Trophoblast cell (in vitro differentiated cells and primary cell): ENCODE results near the gene NXPE2.
A peak's percentile ranks its signal among the peaks of the same experiment; 100 is the strongest.

Source experiments
- DNase-seq, 2 donors: peaks; one replicate each; pipeline ENCODE4 v3.0.0-alpha.2; 2016
- H2AFZ ChIP-seq: 2 replicates; pipeline ENCODE4 v1.6.1; 2013; ENCODE audit warnings: low read length, moderate library complexity, mild to moderate bottlenecking; ENCODE audit not compliant: insufficient read depth, poor library complexity
- H2AK5ac ChIP-seq: 2 replicates; pipeline ENCODE4 v1.6.1; 2013; ENCODE audit warnings: mild to moderate bottlenecking, low read length
- H2BK120ac ChIP-seq: 2 replicates; pipeline ENCODE4 v1.6.1; 2013; ENCODE audit warnings: low read length, mild to moderate bottlenecking, moderate library complexity; ENCODE audit not compliant: insufficient read depth, poor library complexity
- H2BK12ac ChIP-seq: 2 replicates; pipeline ENCODE4 v1.6.1; 2013; ENCODE audit warnings: mild to moderate bottlenecking, low read length, moderate library complexity
- H2BK5ac ChIP-seq: 2 replicates; pipeline ENCODE4 v1.6.1; 2013; ENCODE audit warnings: low read length, low read depth, moderate library complexity, mild to moderate bottlenecking; ENCODE audit not compliant: poor library complexity
- H3K14ac ChIP-seq: 2 replicates; pipeline ENCODE4 v1.6.1; 2013; ENCODE audit warnings: mild to moderate bottlenecking, low read length
- H3K18ac ChIP-seq: 2 replicates; pipeline ENCODE4 v1.6.1; 2013; ENCODE audit warnings: mild to moderate bottlenecking, low read length
- H3K23ac ChIP-seq: 2 replicates; pipeline ENCODE4 v1.6.1; 2013; ENCODE audit warnings: low read length
- H3K27ac ChIP-seq: 2 replicates; pipeline ENCODE4 v1.5.1; 2013; ENCODE audit warnings: low read depth, mild to moderate bottlenecking, inconsistent platforms, low read length, moderate library complexity
- H3K27me3 ChIP-seq: 2 replicates; pipeline ENCODE4 v1.6.1; 2013; ENCODE audit warnings: inconsistent platforms, mild to moderate bottlenecking, low read length, moderate library complexity; ENCODE audit not compliant: insufficient read depth
- H3K36me3 ChIP-seq, 2 experiments: 1 replicate in 1 of 2; 2 replicates in 1 of 2; pipeline ENCODE4 v1.6.1; 2013; ENCODE audit warnings: low read length in 2 of 2, mild to moderate bottlenecking in 2 of 2, moderate library complexity in 1 of 2; ENCODE audit not compliant: insufficient read depth in 2 of 2, control insufficient read depth in 1 of 2
- H3K4ac ChIP-seq: 2 replicates; pipeline ENCODE4 v1.6.1; 2013; ENCODE audit warnings: low read depth, mild to moderate bottlenecking, low read length, moderate library complexity
- H3K4me1 ChIP-seq, 2 experiments: 1 replicate in 1 of 2; 2 replicates in 1 of 2; pipeline ENCODE4 v1.6.1; 2013; ENCODE audit warnings: low read length in 2 of 2, mild to moderate bottlenecking in 2 of 2, moderate library complexity in 1 of 2; ENCODE audit not compliant: insufficient read depth in 2 of 2, control insufficient read depth in 1 of 2
- H3K4me2 ChIP-seq: 2 replicates; pipeline ENCODE4 v1.6.1; 2013; ENCODE audit warnings: inconsistent platforms, mild to moderate bottlenecking, low read length, moderate library complexity
- H3K4me3 ChIP-seq: 2 replicates; pipeline ENCODE4 v1.5.1; 2013; ENCODE audit warnings: mild to moderate bottlenecking, low read depth, low read length, inconsistent platforms
- H3K79me1 ChIP-seq: one replicate; pipeline ENCODE4 v1.6.1; 2013; ENCODE audit warnings: low read length
- H3K79me2 ChIP-seq: 2 replicates; pipeline ENCODE4 v1.6.1; 2013; ENCODE audit warnings: low read length, mild to moderate bottlenecking; ENCODE audit not compliant: control insufficient read depth, insufficient read depth, poor library complexity
- H3K9ac ChIP-seq: 2 replicates; pipeline ENCODE4 v1.6.1; 2013; ENCODE audit warnings: mild to moderate bottlenecking, low read length
- H3K9me3 ChIP-seq: 2 replicates; pipeline ENCODE4 v1.6.1; 2013; ENCODE audit warnings: low read depth, mild to moderate bottlenecking, control low read depth, inconsistent platforms, low read length; ENCODE audit not compliant: insufficient read depth
- H4K12ac ChIP-seq: 2 replicates; pipeline ENCODE4 v1.6.1; 2013; ENCODE audit warnings: low read depth, mild to moderate bottlenecking, low read length, moderate library complexity
- H4K8ac ChIP-seq: 2 replicates; pipeline ENCODE4 v1.6.1; 2013; ENCODE audit warnings: low read depth, mild to moderate bottlenecking, low read length, moderate library complexity
- H4K91ac ChIP-seq: one replicate; pipeline ENCODE4 v1.6.1; 2013; ENCODE audit warnings: low read depth, mild to moderate bottlenecking, low read length, moderate library complexity
- WGBS: extraction: QIAGEN DNeasy Blood & Tissue Kit; methylation state at CpG from one replicate; pipeline ENCODE4 v1.1.7; 2013; ENCODE audit warnings: missing lambda C conversion rate; ENCODE audit not compliant: insufficient read length, insufficient coverage; ENCODE audit errors: extremely low coverage; 5-methylcytosine and 5-hydroxymethylcytosine counted together

The NXPE2 gene

DNA sequence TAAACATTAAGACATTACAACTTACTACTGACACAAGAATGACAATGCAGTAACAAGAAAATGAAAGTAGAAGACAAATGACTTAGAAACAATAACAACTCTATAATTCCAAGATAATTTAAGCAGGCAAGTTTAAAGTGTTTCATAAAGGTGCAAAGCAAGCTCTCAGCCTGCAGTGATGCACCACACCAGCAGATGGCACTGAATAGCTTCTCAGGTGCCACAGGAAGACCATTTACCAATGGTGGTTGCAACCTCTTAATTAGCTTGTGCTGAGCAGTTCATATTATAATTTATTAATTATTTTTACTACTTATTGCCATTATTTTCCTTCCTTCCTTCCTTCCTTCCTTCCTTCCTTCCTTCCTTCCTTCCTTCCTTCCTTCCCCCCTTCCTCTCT lies 60.6 kb downstream of the NXPE2 start:
- Histone ChIP-seq H2AK5ac (no peak overlapping the region), H2BK5ac (no peak overlapping the region), H3K4me3 (no peak overlapping the region), H3K4me2 (no peak overlapping the region), H2BK120ac (no peak overlapping the region), H3K36me3 (no peaks in the 10 kb centered on the region), H3K4ac (no peak overlapping the region), H3K27ac (no peak overlapping the region), H4K91ac (no peak overlapping the region), H3K79me2 (no peaks in the 10 kb centered on the region), H3K9ac (no peak overlapping the region), H3K23ac (no peak overlapping the region), H3K18ac (no peak overlapping the region), H3K4me1 (no peaks in the 10 kb centered on the region), H2AFZ (no peak overlapping the region), H3K9me3 (no peaks in the 10 kb centered on the region), H4K8ac (no peak overlapping the region), H3K79me1 (no peaks in the 10 kb centered on the region), H3K27me3 (no peaks in the 10 kb centered on the region), H3K14ac (no peak overlapping the region), H4K12ac (no peak overlapping the region), H2BK12ac (no peak overlapping the region)
- DNase-seq: peak; percentile 24 to 70

DNA sequence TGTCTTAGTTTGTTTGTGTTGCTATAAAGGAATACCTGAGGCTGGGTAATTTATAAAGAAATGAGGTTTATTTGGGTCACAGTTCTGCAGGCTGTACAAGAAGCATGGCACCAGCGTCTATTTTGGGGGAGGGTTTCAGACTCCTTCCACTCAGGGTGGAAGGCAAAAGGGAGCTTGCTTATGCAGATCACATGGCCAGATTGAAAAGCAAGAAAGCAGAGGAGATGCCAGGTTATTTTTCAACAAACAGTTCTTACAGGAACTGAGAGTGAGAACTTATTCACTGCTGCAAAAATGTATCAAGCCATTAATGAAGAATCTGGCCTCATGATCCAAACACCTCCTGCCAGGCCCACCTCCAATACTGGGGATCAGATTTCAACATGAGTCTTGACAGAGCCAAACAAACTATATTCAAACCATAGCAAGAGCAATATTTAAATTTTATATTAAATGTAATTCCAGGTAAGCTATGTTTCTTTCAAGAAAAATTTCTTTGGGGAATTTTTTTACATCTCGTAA lies 66.9 kb downstream of the NXPE2 start:
- Histone ChIP-seq H3K27ac (no peak overlapping the region), H3K36me3 (no peaks in the 10 kb centered on the region), H3K23ac (no peak overlapping the region), H3K4me2 (no peak overlapping the region), H4K91ac (no peak overlapping the region), H3K9ac (no peak overlapping the region), H3K27me3 (no peaks in the 10 kb centered on the region), H2AK5ac (no peak overlapping the region), H3K79me1 (no peaks in the 10 kb centered on the region), H3K4me1 (no peaks in the 10 kb centered on the region), H3K4ac (no peak overlapping the region), H2BK120ac (no peak overlapping the region), H4K12ac (no peak overlapping the region), H3K79me2 (no peaks in the 10 kb centered on the region), H3K14ac (no peak overlapping the region), H3K18ac (no peak overlapping the region), H3K9me3 (no peaks in the 10 kb centered on the region), H4K8ac (no peak overlapping the region), H2BK5ac (no peak overlapping the region), H2BK12ac (no peak overlapping the region), H3K4me3 (no peak overlapping the region), H2AFZ (no peak overlapping the region)
- WGBS: no CpG with 5 or more reads among the region's 2 CpGs
- DNase-seq: no peak

DNA sequence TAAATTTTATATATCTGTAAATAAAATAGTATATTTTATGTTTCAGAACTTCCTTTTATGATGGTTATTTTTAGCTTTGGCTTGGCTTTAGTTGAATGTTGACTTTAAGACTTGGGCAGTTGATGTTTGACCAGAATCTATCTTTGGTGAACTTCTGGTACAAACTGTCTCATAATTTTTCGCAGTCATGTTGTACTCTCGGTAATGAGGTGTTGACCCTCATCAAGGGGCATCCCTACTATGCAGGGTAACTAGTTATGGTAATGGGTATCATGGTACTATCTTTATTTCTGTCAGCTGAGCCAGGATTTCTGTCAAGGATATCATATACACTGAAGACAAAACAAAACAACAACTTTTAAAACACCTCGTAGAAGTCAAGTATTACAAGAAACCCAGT lies 67.7 kb downstream of the NXPE2 start:
- no peak overlapping the region for H2AFZ ChIP-seq
- H2BK5ac ChIP-seq: no peak overlapping the region
- no peaks in the 10 kb centered on the region for H3K4me1 ChIP-seq
- H3K36me3 ChIP-seq: no peaks in the 10 kb centered on the region
- no CpG with 5 or more reads among the region's 3 CpGs for WGBS
- H4K12ac ChIP-seq: no peak overlapping the region
- no peak overlapping the region for H3K9ac ChIP-seq
- H3K23ac ChIP-seq: no peak overlapping the region
- H2BK120ac ChIP-seq: no peak overlapping the region
- no peaks in the 10 kb centered on the region for H3K79me2 ChIP-seq
- H3K4ac ChIP-seq: no peak overlapping the region
- H3K27ac ChIP-seq: no peak overlapping the region
- H3K4me2 ChIP-seq: no peak overlapping the region
- H2BK12ac ChIP-seq: no peak overlapping the region
- H2AK5ac ChIP-seq: no peak overlapping the region
- no peak overlapping the region for H3K14ac ChIP-seq
- no peak overlapping the region for H4K91ac ChIP-seq
- no peaks in the 10 kb centered on the region for H3K9me3 ChIP-seq
- H3K79me1 ChIP-seq: no peaks in the 10 kb centered on the region
- DNase-seq: no peak
- no peak overlapping the region for H3K4me3 ChIP-seq
- H4K8ac ChIP-seq: no peak overlapping the region
- H3K18ac ChIP-seq: no peak overlapping the region
- no peaks in the 10 kb centered on the region for H3K27me3 ChIP-seq
